Stimulated activated CD8-positive, alpha-beta memory T cell treated with anti-CD3 and anti-CD28 coated beads, Interleukin-15, amount 100 ng/mL, for 4 hours (primary cell): ENCODE results near the gene GRM3.

ENCODE experiments used
- DNase-seq, 2 donors: peaks; one replicate each; pipeline ENCODE4 v3.0.0-alpha.2; 2020; ENCODE audit warnings: low read depth in 2 of 2

The GRM3 gene

GRCh38 chr7:86900886-86901285 is 257.2 kb downstream of the GRM3 start:
- no peak for DNase-seq

- no peak for DNase-seq
Measured at GRCh38 chr7:86904949-86905834, 261.5 kb downstream of the GRM3 start.

GRCh38 chr7:86908948-86909347 is 265.2 kb downstream of the GRM3 start:
- DNase-seq = no peak

- no peak for DNase-seq
Measured at GRCh38 chr7:86911659-86912058, 267.9 kb downstream of the GRM3 start.

GRCh38 chr7:86913709-86914108 is 270.0 kb downstream of the GRM3 start:
- DNase-seq = no peak
